IMR-90 (cell line): ENCODE data around the gene ZNF341. TPM values are rescaled to one million over a fixed set of nuclear protein-coding genes. Genes with fewer than 3 reads are reported as not detected.

Experiments
- ATAC-seq: fragments of 200-7000 bp; cut with Tn5 transposase; 2 replicates; pipeline ENCODE4 v1.9.1; 2020; ENCODE audit warnings: low read depth, mild to moderate bottlenecking, moderate library complexity
- BruUV-seq: library from RNA; stranded (reverse); fragments of 400-500 nt; replicated peaks from 2 replicates; lab custom pipeline; 2021; lab: Mats Ljungman, UMichigan
- CTCF ChIA-PET: fragments of 300-600 bp; formaldehyde crosslinking; extraction: SDS; loops from one replicate; lab custom pipeline; 2021; ENCODE audit warnings: antibody characterized with exemption; lab: Yijun Ruan, JAX
- POLR2A ChIA-PET: fragments of 300-600 bp; sonication (Branson Sonifier 250); formaldehyde crosslinking; loops from one replicate; lab custom pipeline; 2022; ENCODE audit warnings: antibody characterized with exemption; ENCODE audit not compliant: unreplicated experiment; lab: Charles Lee
- DNase-seq: peaks from one replicate; pipeline ENCODE4 v3.0.0; 2013
- H2AFZ ChIP-seq: replicated peaks from 2 replicates; pipeline ENCODE3; 2013; ENCODE audit warnings: low read length, mild to moderate bottlenecking; ENCODE audit not compliant: poor library complexity
- H2AK5ac ChIP-seq: 2 replicates; pipeline ENCODE4 v1.6.1; 2013; ENCODE audit warnings: low read depth, low read length, inconsistent platforms
- H2AK9ac ChIP-seq: replicated peaks from 2 replicates; pipeline ENCODE3; 2013; ENCODE audit warnings: mild to moderate bottlenecking, low read depth, low read length, moderate library complexity; ENCODE audit not compliant: poor library complexity
- H2BK120ac ChIP-seq: 2 replicates; pipeline ENCODE4 v1.6.1; 2013; ENCODE audit warnings: low read depth, low read length, inconsistent platforms
- H2BK15ac ChIP-seq: 3 replicates; pipeline ENCODE4 v1.6.1; 2013; ENCODE audit warnings: low read depth, low read length, inconsistent platforms
- H2BK20ac ChIP-seq: 2 replicates; pipeline ENCODE4 v1.6.1; 2013; ENCODE audit warnings: low read depth, mild to moderate bottlenecking, inconsistent platforms, low read length, moderate library complexity
- H2BK5ac ChIP-seq: 2 replicates; pipeline ENCODE4 v1.6.1; 2013; ENCODE audit warnings: mild to moderate bottlenecking, low read depth, low read length, inconsistent platforms; ENCODE audit not compliant: poor library complexity, severe bottlenecking
- H3K14ac ChIP-seq: replicated peaks from 2 replicates; pipeline ENCODE4 v1.6.1; 2013; ENCODE audit warnings: low read depth, low read length, inconsistent platforms
- H3K18ac ChIP-seq: 2 replicates; pipeline ENCODE4 v1.6.1; 2013; ENCODE audit warnings: low read depth, low read length, control low read depth
- H3K23ac ChIP-seq: 2 replicates; pipeline ENCODE4 v1.6.1; 2013; ENCODE audit warnings: low read depth, low read length, inconsistent platforms
- H3K27ac ChIP-seq: 2 replicates; pipeline ENCODE4 v1.5.1; 2013; ENCODE audit warnings: mild to moderate bottlenecking, control low read depth, low read length; ENCODE audit not compliant: insufficient read depth
- H3K27me3 ChIP-seq: 2 replicates; pipeline ENCODE4 v1.6.1; 2013; ENCODE audit warnings: low read length; ENCODE audit not compliant: control insufficient read depth, insufficient read depth
- H3K36me3 ChIP-seq: 2 replicates; pipeline ENCODE4 v1.6.1; 2013; ENCODE audit warnings: low read length, mixed read lengths; ENCODE audit not compliant: control insufficient read depth, insufficient read depth
- H3K4ac ChIP-seq: 2 replicates; pipeline ENCODE4 v1.6.1; 2013; ENCODE audit warnings: low read depth, low read length, inconsistent platforms
- H3K4me1 ChIP-seq: 2 replicates; pipeline ENCODE4 v1.6.1; 2013; ENCODE audit warnings: low read length, mixed read lengths; ENCODE audit not compliant: control insufficient read depth, insufficient read depth
- H3K4me2 ChIP-seq: 2 replicates; pipeline ENCODE4 v1.6.1; 2013; ENCODE audit warnings: low read depth, mild to moderate bottlenecking, control low read depth, low read length, moderate library complexity
- H3K4me3 ChIP-seq: 2 replicates; pipeline ENCODE4 v1.5.1; 2013; ENCODE audit warnings: low read depth, mild to moderate bottlenecking, control low read depth, low read length, moderate library complexity; ENCODE audit not compliant: insufficient read depth
- H3K56ac ChIP-seq: 2 replicates; pipeline ENCODE4 v1.6.1; 2013; ENCODE audit warnings: low read length, inconsistent platforms; ENCODE audit not compliant: insufficient read depth; ENCODE audit errors: extremely low read depth
- H3K79me1 ChIP-seq, 2 experiments: 2 replicates each; pipeline ENCODE4 v1.6.1; 2013; ENCODE audit warnings: low read length in 2 of 2, inconsistent platforms in 1 of 2, low read depth in 1 of 2
- H3K9ac ChIP-seq: 2 replicates; pipeline ENCODE4 v1.6.1; 2013; ENCODE audit warnings: low read depth, low read length, control low read depth
- H3K9me1 ChIP-seq: 2 replicates; pipeline ENCODE4 v1.6.1; 2013; ENCODE audit warnings: low read length, inconsistent platforms; ENCODE audit not compliant: insufficient read depth
- H3K9me3 ChIP-seq: 2 replicates; pipeline ENCODE4 v1.6.1; 2013; ENCODE audit warnings: low read length; ENCODE audit not compliant: control insufficient read depth, insufficient read depth
- H4K20me1 ChIP-seq: 2 replicates; pipeline ENCODE4 v1.6.1; 2013; ENCODE audit warnings: low read length, inconsistent platforms; ENCODE audit not compliant: insufficient read depth
- H4K5ac ChIP-seq: 2 replicates; pipeline ENCODE4 v1.6.1; 2013; ENCODE audit warnings: mild to moderate bottlenecking, low read depth, low read length, control low read depth
- H4K8ac ChIP-seq, 2 experiments: 2 replicates each; pipeline ENCODE4 v1.6.1; 2013; ENCODE audit warnings: low read depth in 2 of 2, low read length in 2 of 2, control low read depth in 1 of 2, inconsistent platforms in 1 of 2
- H4K91ac ChIP-seq: 2 replicates; pipeline ENCODE4 v1.6.1; 2013; ENCODE audit warnings: low read depth, low read length, inconsistent platforms; ENCODE audit not compliant: insufficient read depth
- BHLHE40 ChIP-seq: fragments of 150-350 bp; IDR thresholded peaks from 2 replicates; pipeline ENCODE4 v1.6.1; 2016; ENCODE audit warnings: mild to moderate bottlenecking, low read depth, low read length
- FOS ChIP-seq: fragments of 150-350 bp; IDR thresholded peaks from 2 replicates; pipeline ENCODE4 v1.6.1; 2016; ENCODE audit warnings: low read depth, low read length
- MAFK ChIP-seq: IDR thresholded peaks from 2 replicates; pipeline ENCODE4 v1.6.1; 2012; ENCODE audit warnings: low read depth, low read length, improper control_type of control experiment
- MXI1 ChIP-seq: IDR thresholded peaks from 2 replicates; pipeline ENCODE4 v1.6.1; 2012; ENCODE audit warnings: low read depth, mild to moderate bottlenecking, low read length, moderate library complexity, borderline replicate concordance
- RAD21 ChIP-seq: IDR thresholded peaks from 2 replicates; pipeline ENCODE4 v1.6.1; 2012; ENCODE audit warnings: low read length, improper control_type of control experiment
- RCOR1 ChIP-seq: IDR thresholded peaks from 2 replicates; pipeline ENCODE4 v1.6.1; 2012; ENCODE audit warnings: mild to moderate bottlenecking, low read length, improper control_type of control experiment; ENCODE audit not compliant: insufficient replicate concordance
- RFX5 ChIP-seq: IDR thresholded peaks from 2 replicates; pipeline ENCODE4 v1.8.0; 2012; ENCODE audit warnings: low read depth, mild to moderate bottlenecking, low read length, moderate library complexity
- SMC3 ChIP-seq: fragments of 150-350 bp; IDR thresholded peaks from 2 replicates; pipeline ENCODE4 v1.6.1; 2016; ENCODE audit warnings: low read depth, mild to moderate bottlenecking, antibody characterized with exemption, low read length, moderate library complexity
- WGBS, 2 experiments: methylation state at CpG; one replicate each; pipeline versions ENCODE4 v1.1.5 to v1.1.7; 2013; ENCODE audit warnings: missing lambda C conversion rate in 2 of 2; ENCODE audit not compliant: insufficient read length in 1 of 2; ENCODE audit errors: extremely low coverage in 2 of 2; 5-methylcytosine and 5-hydroxymethylcytosine counted together
- dilution Hi-C: fragments of 300-500 bp; cut with HindIII; formaldehyde crosslinking; loops from one replicate; pipeline ENCODE4 v1.14.3; 2018; ENCODE audit warnings: low sequenced_read_pairs; ENCODE audit not compliant: unreplicated experiment
- in situ Hi-C: fragments of 300-500 bp; cut with MboI; formaldehyde crosslinking; loops from 3 replicates; pipeline ENCODE4 v1.14.3; 2019; ENCODE audit warnings: low sequenced_read_pairs, inconsistent platforms, mixed read lengths
- intact Hi-C: fragments of 100-400 bp; cut with micrococcal nuclease; formaldehyde crosslinking; loops from 2 replicates; pipeline ENCODE4 v1.10.0; 2022
- polyA plus RNA-seq, 3 experiments: library from polyadenylated mRNA; depleted of rRNA; stranded (reverse); fragments of >200 nt; gene quantifications; 2 replicates each; pipeline ENCODE4 v1.2.3, GENCODE V29; 2012; ENCODE audit warnings: low replicate concordance in 1 of 3
- total RNA-seq: library from RNA; depleted of rRNA; stranded (reverse); fragments of >200 nt; gene quantifications from 2 replicates; pipeline ENCODE4 v1.2.3, GENCODE V29; 2012

ZNF341 gene
- total and polyA plus RNA-seq, 2 of the 4 experiments (the other 2 are of a cell fraction), result 1.1 to 3.4 TPM

DNA sequence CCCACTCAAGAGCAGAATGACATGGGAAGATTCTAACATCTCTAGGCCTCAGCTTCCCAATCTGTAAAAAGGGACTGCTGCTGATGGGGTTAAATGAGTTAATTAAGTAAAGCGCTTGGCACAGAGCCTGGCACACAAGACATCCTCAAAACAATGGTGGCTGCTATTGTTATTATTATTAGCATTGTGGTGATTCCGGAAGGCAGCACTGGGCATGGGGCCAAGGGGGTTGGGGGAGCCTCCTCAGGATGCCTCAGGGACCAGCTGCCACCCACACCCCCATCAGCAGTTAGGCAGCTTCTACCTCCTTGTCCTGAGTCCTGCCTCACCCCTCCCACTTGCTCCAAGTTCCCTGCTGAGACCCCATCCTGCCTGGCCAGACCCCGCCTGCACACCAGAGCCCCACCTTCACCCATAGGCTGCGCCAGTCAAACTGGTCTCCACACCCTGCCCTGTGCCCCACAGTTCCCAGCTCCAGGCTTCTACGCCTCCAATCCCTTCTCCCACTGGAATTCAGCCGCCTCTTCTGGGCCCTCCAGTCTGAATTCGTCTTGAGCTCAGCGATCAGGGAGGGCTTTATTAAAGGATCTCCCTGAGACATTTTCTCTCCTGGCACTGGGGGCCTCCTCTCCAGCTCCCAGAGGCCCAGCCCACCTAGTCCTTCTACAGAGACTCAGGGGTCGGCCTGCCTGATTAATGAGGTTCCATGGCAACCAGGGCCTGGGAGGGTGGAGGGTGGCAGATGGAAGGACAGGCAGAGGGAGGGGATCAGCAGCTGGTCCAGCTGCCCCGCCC is 47.1 kb upstream of the ZNF341 start:
- H3K27ac ChIP-seq, result no peak overlapping the region; the same call in 1 of the 2 replicates
- H4K20me1 ChIP-seq, result peaks cover 24% of the 10 kb centered on the region
- ChIA-PET CTCF (interaction anchor here (0.6 kb wide), 1 partner anchor 395 kb away, joined by 3 read pairs; no protein-coding TSS in a partner anchor), POLR2A (no interaction called here)
- TF ChIP-seq MAFK (no peak), BHLHE40 (no peak), RAD21 (no peak), SMC3 (no peak), RCOR1 (no peak), MXI1 (no peak), RFX5 (no peak), FOS (no peak)
- no peak overlapping the region for H2BK15ac ChIP-seq
- no peak overlapping the region for H4K5ac ChIP-seq
- H3K23ac ChIP-seq, result no peak overlapping the region
- intact Hi-C loops, result loop anchor here (1.0 kb wide), 1 partner anchor 36 kb away; the partner anchor contains the start of gene PXMP4
- H3K4me3 ChIP-seq, result no peak overlapping the region
- H3K9me3 ChIP-seq, result no peaks in the 10 kb centered on the region
- H3K9me1 ChIP-seq, result peaks cover 22% of the 10 kb centered on the region; the same call in 1 of the 2 replicates
- no peak overlapping the region for H3K14ac ChIP-seq
- peak overlapping the region; percentile 31 for H2AK9ac ChIP-seq
- ATAC-seq, result no peak
- no peak overlapping the region for H3K56ac ChIP-seq
- H3K18ac ChIP-seq, result no peak overlapping the region
- peak overlapping the region; percentile 88 for H2AFZ ChIP-seq
- H2BK5ac ChIP-seq, result no peak overlapping the region
- peaks cover 7 to 48% of the 10 kb centered on the region in 2 experiments; a peak in 2 of 4 replicates for H3K79me1 ChIP-seq
- H4K8ac ChIP-seq, result peak overlapping the region in 1 of 2 experiments; percentile 27; a peak in 1 of 4 replicates
- peak overlapping the region; percentile 23; the same call in 1 of the 2 replicates for H3K4me2 ChIP-seq
- no peak overlapping the region for H2BK120ac ChIP-seq
- no peaks in the 10 kb centered on the region for H3K36me3 ChIP-seq
- 40% methylated on average over 3 of the region's 10 CpGs; no CpG with 5 or more reads in 1 of the 2 experiments for WGBS, 2 experiments
- in situ Hi-C loops, result no loop called here
- no peak overlapping the region for H2AK5ac ChIP-seq
- no peak overlapping the region; the same call in 1 of the 2 replicates for H3K4ac ChIP-seq
- peaks cover 11% of the 10 kb centered on the region for H3K4me1 ChIP-seq
- no TSS peak for BruUV-seq
- dilution Hi-C loops, result no loop called here
- H3K9ac ChIP-seq, result peak overlapping the region; percentile 81; the same call in 1 of the 2 replicates
- H3K27me3 ChIP-seq, result no peaks in the 10 kb centered on the region
- H2BK20ac ChIP-seq, result no peak overlapping the region
- H4K91ac ChIP-seq, result no peak overlapping the region
- DNase-seq, result no peak
